Stimulated activated CD4-positive, alpha-beta T cell treated with anti-CD3 and anti-CD28 coated beads, Interleukin-15, amount 100 ng/mL, for 48 hours (primary cell): ENCODE results near the gene STRIP2.
"Not testable (repeated sequence)": the region's sequence is repeated elsewhere in the genome, so short reads cannot be mapped to it uniquely, and the experiment has no call there.

Experiments
- DNase-seq, 2 donors: peaks; one replicate each; pipeline ENCODE4 v3.0.0-alpha.2; 2020; ENCODE audit warnings: low read depth in 2 of 2

Gene STRIP2, protein sequence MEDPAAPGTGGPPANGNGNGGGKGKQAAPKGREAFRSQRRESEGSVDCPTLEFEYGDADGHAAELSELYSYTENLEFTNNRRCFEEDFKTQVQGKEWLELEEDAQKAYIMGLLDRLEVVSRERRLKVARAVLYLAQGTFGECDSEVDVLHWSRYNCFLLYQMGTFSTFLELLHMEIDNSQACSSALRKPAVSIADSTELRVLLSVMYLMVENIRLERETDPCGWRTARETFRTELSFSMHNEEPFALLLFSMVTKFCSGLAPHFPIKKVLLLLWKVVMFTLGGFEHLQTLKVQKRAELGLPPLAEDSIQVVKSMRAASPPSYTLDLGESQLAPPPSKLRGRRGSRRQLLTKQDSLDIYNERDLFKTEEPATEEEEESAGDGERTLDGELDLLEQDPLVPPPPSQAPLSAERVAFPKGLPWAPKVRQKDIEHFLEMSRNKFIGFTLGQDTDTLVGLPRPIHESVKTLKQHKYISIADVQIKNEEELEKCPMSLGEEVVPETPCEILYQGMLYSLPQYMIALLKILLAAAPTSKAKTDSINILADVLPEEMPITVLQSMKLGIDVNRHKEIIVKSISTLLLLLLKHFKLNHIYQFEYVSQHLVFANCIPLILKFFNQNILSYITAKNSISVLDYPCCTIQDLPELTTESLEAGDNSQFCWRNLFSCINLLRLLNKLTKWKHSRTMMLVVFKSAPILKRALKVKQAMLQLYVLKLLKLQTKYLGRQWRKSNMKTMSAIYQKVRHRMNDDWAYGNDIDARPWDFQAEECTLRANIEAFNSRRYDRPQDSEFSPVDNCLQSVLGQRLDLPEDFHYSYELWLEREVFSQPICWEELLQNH

GRCh38 chr7:129433847-129434674 lies at the start of gene STRIP2:
TSS of gene STRIP2 (plus strand) at chr7:129434432. CDS start at chr7:129434473, 41 bp downstream.
- DNase-seq, result peak; percentile 81 to 93

DNA sequence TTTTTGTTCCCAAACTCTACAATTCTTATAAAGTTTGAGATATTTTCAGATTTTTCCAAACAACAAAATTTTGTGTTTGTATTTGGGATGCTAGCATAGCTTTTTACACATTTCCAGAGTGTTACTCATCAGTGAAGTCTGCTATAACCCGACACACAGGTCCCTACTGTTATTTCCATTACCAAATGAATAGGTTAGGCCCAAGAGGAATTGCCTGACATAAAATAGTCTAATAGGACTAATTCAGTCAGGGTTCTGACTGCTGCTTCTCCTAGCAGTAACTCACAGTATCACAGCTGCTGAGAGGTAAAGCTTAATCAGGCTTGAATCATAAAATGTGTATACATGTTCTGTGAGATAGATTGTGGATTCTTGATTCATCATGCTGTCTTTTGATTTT lies 49.1 kb upstream of the STRIP2 start:
- DNase-seq, result no peak

- DNase-seq, result no peak
These were observed 48.6 kb upstream of the STRIP2 start for GRCh38 chr7:129385598-129385997.

DNA sequence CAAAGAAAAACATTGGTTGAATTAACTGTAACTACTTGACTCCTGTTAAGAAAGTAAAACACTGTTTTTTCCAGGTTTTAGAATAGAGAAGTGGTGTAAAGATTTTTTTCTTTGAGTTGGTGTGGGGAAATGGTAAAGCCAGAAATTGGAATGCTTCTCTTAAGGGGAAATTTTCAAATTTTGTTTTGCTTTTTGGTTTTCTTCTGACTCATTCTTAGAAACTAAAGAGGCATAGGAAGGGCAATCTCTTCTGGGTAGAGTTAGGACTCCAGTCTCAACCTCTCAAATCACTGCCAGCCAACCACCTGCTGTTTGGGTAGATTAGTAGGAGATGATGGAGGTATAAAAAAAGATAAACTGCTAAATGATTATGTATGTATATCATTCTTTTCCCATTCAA lies 47.7 kb upstream of the STRIP2 start:
- DNase-seq, result no peak

DNA sequence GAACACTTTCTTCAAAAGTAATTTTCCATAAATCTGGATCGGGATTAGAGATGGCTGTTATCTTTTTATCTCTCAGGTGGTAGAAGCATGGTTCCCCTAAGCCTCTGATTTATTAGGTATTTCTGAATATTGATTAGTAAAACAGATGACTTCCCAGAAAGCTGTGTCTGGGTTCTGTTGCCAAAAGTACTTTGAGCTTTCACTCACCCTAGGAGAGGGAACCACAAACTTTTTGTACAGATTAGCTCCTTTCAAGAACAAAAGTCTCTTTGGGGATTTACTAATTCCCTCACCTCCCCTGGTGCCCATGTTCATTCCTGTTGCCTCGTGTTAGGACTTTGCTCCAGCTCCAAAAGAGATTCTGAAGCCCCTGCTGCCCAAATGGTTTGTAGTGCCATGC lies 46.7 kb upstream of the STRIP2 start:
- no peak for DNase-seq

GRCh38 chr7:129388333-129389098 lies 45.7 kb upstream of the STRIP2 start:
- DNase-seq, result no peak

- DNase-seq, result no peak
These were observed 44.4 kb upstream of the STRIP2 start for GRCh38 chr7:129389829-129390228.

DNA sequence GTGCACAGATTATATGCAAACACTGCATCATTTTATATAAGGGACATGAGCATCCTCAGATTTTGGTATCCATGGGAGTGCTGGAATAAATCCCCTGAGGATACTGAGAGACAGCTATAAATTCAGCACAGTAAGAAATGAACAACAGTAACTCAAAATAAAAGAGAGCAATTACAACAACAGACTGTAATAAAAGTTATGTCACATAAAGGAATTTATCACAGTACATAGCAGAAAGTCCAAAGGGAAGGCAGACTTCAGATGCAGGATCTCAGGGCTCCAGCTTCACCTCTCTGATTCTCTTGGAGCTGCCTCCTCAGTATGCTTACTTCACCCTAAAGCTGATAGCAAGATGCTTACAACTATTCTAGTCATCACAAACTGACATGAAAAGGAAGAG lies 43.9 kb upstream of the STRIP2 start:
- no peak for DNase-seq

- no peak for DNase-seq
These were observed 42.6 kb upstream of the STRIP2 start for GRCh38 chr7:129391546-129392171.

DNA sequence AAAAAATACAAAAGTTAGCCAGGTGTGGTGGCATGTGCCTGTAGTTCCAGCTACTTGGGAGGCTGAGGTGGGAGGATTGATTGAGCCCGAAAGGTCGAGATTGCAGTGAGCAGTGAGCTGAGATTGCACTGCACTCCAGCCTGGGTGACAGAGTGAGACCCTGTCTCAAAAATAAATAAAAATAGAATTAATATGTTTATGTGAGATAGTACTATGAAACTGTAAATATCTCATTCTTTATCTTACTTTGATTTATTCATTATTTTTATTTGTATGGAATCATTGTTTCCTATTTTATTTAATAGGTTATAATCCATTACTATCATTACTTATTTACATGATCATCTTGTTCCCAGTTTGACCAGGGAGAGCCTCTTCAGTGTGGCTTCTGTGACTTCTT lies 41.0 kb upstream of the STRIP2 start:
- no peak for DNase-seq

DNA sequence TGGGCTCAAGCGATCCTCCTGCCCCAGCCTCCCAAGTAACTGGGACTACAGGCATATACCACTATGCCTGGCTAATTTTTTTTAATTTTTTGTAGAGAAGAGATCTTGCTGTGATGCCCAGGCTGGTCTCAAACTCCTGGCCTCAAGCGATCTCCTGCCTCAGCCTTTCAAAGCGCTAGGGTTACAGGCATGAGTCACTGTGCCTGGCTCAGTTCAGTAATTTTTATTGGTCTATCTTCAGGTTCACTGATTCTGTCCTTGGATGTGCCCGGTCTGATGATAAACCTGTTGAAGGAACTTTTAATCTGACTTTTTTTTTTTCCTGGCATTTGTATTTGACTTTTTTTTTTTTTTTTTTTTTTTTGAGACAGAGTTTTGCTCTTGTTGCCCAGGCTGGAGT lies 40.1 kb upstream of the STRIP2 start:
- DNase-seq, result no peak

GRCh38 chr7:129394982-129395914 lies 39.0 kb upstream of the STRIP2 start:
- no peak for DNase-seq

DNA sequence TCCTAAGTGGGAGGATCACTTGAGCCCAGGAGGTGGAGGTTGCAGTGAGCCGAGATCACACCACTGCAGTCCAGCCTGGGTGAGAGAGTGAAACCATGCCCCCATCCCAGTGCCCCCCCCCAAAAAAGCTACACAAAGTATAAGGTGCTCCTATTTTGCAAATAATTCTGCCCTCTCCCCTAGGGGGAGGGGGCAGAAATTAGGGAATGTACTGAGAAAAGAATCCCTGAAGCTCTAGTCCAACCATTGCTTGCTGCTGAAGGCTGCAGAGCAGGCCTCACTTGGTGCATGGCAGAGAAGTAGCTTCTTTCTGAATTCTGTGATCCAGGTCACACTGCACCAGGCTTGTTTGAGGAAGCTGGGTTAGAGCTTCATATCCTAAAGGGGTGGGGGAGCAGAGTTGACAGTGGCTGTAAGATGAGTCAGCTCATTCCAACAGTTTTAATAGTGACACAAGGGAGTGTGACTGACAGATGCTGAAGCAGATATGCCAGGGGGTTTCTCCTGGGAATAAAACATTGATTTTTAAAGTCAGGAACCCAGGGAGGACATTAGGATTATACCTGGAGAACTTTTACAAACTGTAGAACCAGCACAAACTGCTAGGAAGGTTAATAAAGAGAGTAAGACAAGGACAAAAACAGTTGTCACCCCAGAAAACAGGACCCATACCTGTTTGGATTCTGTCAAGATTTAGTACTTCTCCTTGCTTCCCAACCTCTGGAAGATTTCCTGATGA lies 32.8 kb upstream of the STRIP2 start:
- DNase-seq, result no peak

- peak in 1 of 2 donors; percentile 15 for DNase-seq
These were observed 32.0 kb upstream of the STRIP2 start for GRCh38 chr7:129401967-129402860.

- DNase-seq, result no peak
These were observed 28.7 kb upstream of the STRIP2 start for GRCh38 chr7:129405527-129405926.

DNA sequence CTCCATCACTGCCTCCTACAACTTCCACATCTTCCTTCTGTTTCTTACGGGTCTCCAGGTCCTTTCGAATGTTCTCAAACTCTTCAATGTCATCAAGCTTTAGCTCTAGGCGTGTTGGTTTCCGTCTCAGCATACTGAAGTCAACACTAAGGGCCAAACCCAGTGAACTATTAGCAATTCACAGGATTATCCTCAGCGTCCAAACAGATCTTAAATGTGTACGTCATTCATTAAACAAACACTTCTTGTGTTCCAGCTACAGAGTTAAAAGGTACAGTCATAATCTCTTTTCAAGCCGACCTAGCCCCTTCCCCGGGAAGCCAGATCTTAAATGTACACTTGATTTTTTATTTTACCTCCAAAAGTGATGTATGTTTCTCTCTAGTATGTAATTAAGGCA lies 24.0 kb upstream of the STRIP2 start:
- not testable (repeated sequence) for DNase-seq

DNA sequence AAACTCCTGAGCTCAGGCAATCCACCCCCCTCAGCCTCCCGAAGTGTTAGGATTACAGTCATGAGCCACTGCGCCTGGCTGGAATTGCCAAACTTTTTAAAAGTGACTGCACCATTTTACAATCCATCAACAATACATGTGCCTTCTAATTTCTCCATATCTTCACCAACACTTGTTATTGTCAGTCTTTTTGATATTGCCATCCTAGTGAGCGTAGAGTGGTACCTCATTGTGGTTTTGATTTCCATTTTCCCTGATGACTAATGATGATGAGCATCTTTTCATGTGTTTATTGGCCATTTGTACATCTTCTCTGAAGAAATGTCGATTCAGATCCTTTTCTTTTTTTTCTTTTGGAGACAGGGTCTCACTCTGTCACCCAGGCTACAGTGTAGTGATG lies 21.7 kb upstream of the STRIP2 start:
- DNase-seq, result no peak

DNA sequence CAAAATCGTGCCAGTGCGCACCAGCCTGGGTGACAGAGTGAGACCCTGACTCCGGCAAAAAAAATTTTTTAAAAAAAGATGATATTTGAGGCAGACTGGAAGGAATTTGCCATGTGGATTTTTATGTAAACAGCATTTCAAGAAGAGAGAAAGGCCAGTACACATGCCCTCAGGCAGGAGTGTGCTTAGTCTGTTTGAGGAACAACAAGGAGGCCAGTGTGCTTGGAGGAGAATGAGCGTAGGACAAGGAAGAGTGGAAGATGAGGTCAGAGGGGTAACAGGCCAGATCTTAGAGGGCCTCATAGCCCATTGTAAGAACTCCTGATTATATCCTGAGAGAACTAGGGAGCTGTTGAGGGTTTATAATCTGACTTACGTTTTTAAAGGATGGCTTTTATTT lies 17.2 kb upstream of the STRIP2 start:
- DNase-seq, result no peak
